HG03280 (cell line): Measurements from ENCODE around the gene DEFB123.
"Not testable (repeated sequence)": the region's sequence is repeated elsewhere in the genome, so short reads cannot be mapped to it uniquely, and the experiment has no call there.

ENCODE experiments used
- ATAC-seq: cut with Tn5 transposase; IDR thresholded peaks from one replicate; pipeline ENCODE4 v1.9.1; 2021; ENCODE audit warnings: mild to moderate bottlenecking, moderate library complexity; ENCODE audit not compliant: unreplicated experiment

The DEFB123 gene

GRCh38 chr20:31440012-31440659 lies at the start of gene DEFB123:
TSS of gene DEFB123 (plus strand) at chr20:31440632. CDS start at chr20:31440699, 67 bp downstream.
- no peak for ATAC-seq

GRCh38 chr20:31392836-31393235 lies 47.6 kb upstream of the DEFB123 start:
- no peak for ATAC-seq

- ATAC-seq = no peak
These were observed 45.5 kb upstream of the DEFB123 start for GRCh38 chr20:31394900-31395299.

- no peak for ATAC-seq
These were observed 36.5 kb upstream of the DEFB123 start for GRCh38 chr20:31403886-31404285.

GRCh38 chr20:31406115-31406514 lies 34.3 kb upstream of the DEFB123 start, which contains the start of gene DEFB121:
TSS of gene DEFB121 (minus strand) at chr20:31406215. CDS start at chr20:31406152, 63 bp downstream.
- ATAC-seq = no peak

- ATAC-seq = no peak
These were observed 30.4 kb upstream of the DEFB123 start for GRCh38 chr20:31410011-31410410.

- ATAC-seq = no peak
These were observed 26.1 kb upstream of the DEFB123 start for GRCh38 chr20:31414381-31414780.

- ATAC-seq = no peak
These were observed 24.8 kb upstream of the DEFB123 start for GRCh38 chr20:31415653-31416052.

- no peak for ATAC-seq
These were observed 22.1 kb upstream of the DEFB123 start for GRCh38 chr20:31418307-31418706.

- no peak for ATAC-seq
These were observed 14.6 kb upstream of the DEFB123 start for GRCh38 chr20:31425797-31426196.

GRCh38 chr20:31426891-31427551 lies 13.4 kb upstream of the DEFB123 start:
- not testable (repeated sequence) for ATAC-seq

GRCh38 chr20:31427576-31427975 lies 12.9 kb upstream of the DEFB123 start:
- not testable (repeated sequence) for ATAC-seq

- no peak for ATAC-seq
These were observed 9.8 kb upstream of the DEFB123 start for GRCh38 chr20:31430568-31431115.

GRCh38 chr20:31446084-31446819 lies 5.8 kb downstream of the DEFB123 start:
- ATAC-seq = no peak

- ATAC-seq = no peak
These were observed 9.3 kb downstream of the DEFB123 start for GRCh38 chr20:31449511-31450414.

- ATAC-seq = no peak
These were observed 12.1 kb downstream of the DEFB123 start for GRCh38 chr20:31452575-31452974.

- no peak for ATAC-seq
These were observed 13.9 kb downstream of the DEFB123 start for GRCh38 chr20:31454361-31454760.

- not testable (repeated sequence) for ATAC-seq
These were observed 30.5 kb downstream of the DEFB123 start for GRCh38 chr20:31470946-31471345.

GRCh38 chr20:31472395-31473330 lies 32.2 kb downstream of the DEFB123 start:
- no peak for ATAC-seq
